CD4-positive, alpha-beta T cell treated with Interleukin-6 at 100 ng/mL for 8 hours (primary cell): ENCODE data around the gene RNF169.
"Not testable (repeated sequence)": the region's sequence is repeated elsewhere in the genome, so short reads cannot be mapped to it uniquely, and the experiment has no call there.

Experiments used
- DNase-seq: peaks from one replicate; pipeline ENCODE4 v3.0.0-alpha.2; 2020; ENCODE audit warnings: mixed read lengths, low spot score

Gene RNF169

GRCh38 chr11:74726547-74727182 lies 22.0 kb upstream of the RNF169 start:
- peak; percentile 44 for DNase-seq

GRCh38 chr11:74729397-74729796 lies 19.3 kb upstream of the RNF169 start:
- DNase-seq, result no peak

- no peak for DNase-seq
Measured at GRCh38 chr11:74730571-74731260, 17.9 kb upstream of the RNF169 start.

DNA sequence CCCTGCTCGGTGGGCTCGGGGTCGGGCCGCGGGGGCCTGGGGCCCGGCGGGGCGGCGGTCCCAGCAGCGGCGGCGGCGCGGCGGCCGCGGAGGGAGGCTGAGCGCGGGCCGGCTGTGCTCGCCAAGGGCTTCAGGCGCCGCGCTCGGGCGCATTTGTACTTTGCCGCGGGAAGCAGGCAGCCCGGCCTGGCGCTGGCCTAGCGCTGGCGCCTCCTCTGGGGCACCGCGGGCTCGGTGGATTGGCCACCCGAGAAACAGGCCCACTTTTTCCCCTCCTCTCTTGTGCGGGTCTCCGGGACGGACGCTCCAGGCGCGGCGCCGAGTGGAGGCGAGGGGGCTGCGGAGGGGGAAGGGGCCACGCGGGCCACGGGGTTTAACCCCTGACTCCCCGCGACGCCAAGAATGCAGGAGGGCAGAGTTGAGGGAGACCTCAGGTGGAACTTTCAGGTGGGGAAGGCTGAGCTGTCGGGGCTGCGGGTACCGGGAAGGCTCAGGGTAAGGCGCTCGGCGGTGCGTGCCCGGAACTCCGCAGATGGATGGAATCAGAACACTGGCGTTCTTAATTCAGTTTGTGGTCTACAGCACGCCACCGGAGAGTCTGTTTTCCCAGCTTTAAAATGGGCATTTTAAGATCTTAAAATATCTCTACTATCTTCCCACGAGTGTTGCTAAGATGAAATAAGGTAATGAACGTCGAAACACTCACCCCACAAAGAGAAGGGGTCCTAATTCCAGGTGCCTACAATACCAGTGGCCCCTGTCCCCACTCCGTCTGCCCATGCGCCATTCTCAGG lies 17.2 kb upstream of the RNF169 start, which contains the start of gene CHRDL2:
Gene CHRDL2 (minus strand): TSS at position 126 of the 794 bp plus-strand sequence. CDS start 538 bp downstream, outside the sequence.
- no peak for DNase-seq

DNA sequence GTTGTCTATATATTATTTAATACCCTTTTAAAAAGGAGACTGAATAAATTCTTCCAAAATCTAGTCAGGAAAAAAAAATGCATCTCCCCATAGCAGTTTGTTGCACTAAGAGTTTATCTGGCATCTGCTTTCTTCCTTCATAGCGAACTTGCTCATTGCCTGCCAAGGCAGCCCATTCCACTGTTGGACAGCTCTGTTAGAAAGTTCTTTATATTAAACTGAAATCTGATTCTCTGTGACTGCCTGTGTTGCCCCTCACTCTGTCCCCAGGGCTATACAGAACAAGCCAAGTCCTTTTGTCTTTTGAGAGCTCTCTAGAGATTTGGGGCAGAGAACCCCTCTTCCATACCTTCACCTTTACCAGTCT lies 14.1 kb upstream of the RNF169 start:
- DNase-seq, result no peak

- DNase-seq, result no peak
Measured at GRCh38 chr11:74735365-74735928, 13.2 kb upstream of the RNF169 start.

DNA sequence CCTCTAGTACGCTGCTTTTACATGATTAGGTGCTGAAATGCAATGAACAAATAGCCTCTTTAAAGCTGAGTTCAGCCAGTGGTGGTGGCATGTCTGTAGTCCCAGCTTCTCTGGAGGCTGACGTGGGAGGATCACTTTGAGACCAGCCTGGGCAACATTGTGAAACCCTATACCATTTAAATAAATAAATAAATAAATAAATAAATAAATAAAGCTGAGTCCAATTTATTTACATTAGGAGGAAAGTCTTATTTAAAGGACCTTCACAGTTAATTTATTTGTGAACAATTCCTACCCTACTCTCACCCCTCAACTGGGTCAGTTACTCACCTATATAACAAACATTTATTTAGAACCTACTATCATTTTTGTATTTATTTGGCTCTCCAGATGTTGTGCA lies 12.6 kb upstream of the RNF169 start:
- no peak for DNase-seq

DNA sequence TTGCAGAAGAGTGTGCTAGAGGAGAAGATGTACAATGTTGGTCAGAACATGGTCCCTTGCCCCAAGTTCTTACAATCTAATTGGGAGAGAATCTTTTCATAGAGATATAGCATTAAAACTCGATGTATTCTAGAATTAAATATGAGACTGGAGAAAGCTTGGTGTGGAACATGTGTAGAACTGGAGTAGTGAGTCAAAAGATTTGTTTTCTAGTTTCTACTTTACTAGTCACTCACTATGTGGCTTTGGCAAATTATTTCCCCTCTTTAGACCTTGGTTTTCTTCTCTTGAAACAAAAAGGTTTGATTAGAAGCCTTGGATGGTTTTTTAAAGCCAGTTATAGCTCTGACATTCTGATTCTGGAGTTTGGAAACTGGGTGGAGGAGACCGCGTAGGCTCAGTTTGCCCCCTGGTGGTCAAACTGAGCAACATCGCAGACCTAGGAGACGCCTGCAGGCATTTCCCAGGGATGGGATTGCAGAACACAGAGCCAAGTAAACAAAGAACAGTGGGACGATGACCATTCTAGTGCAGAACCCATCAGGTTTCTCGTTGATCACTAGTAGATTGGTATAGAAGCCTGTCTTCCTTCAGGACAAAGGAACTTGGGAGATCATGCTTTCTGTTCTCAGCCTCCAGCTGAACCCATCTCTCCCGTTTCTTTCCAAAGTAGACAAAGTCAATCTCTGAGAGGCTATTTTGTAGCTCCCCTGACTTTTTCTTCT lies 8.9 kb upstream of the RNF169 start:
- peak; percentile 50 for DNase-seq

DNA sequence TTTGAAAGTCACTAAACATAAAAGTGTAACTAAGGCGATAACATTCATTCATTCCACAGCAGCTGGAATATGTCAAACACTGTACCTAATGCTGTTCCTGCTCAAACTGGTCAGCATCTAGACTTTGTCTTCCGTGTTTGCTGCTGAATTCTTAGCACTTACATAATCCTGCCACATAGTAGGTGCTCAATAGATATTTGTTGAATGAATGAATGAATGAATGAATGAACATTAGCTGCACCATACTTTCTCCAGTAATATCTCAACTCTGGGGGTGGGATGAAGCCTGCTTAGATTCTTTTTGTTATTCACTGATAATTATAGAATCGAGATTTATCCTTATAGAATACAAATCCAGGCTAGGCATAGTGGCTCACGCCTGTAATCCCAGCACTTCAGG lies 6.6 kb upstream of the RNF169 start:
- no peak for DNase-seq

DNA sequence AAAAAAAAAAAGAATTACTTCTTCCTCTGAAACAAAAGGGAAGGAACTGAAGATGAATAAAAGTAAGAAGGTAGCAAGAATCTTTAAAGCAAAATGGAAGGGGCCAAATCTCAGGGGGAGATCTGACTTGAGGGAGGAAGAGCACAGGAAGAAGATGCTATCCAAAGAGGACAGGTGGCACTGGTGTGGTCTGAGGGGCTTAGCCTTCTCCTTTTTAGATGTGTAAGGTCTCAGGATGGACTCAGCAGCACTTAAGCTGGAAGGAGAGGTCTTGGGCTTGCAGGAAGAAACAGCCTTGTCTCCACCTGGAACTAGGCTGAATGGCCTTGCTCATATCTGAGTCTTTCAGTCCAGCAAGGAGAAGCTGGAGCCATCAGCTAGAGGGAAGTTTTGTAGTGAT lies 5.0 kb upstream of the RNF169 start:
- DNase-seq, result no peak

DNA sequence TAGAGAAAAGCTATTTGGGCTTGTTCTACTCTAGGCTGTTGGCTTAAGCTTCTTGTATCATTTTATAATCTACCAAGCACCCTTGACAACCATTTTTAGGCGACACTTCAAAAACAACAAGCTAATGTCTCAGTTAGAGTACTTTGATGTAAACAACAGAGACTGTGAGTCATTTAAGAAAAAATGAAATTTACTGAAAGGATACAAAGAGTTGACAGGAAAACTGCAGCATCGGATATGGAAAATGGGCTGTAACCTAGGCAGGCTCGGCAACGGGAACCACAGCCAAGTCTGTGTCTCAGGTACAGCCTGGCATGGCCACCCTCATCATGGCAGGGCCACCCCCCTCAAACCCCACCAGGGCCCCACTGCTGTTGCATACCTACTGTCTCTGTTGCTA lies 4.4 kb upstream of the RNF169 start:
- DNase-seq, result no peak

DNA sequence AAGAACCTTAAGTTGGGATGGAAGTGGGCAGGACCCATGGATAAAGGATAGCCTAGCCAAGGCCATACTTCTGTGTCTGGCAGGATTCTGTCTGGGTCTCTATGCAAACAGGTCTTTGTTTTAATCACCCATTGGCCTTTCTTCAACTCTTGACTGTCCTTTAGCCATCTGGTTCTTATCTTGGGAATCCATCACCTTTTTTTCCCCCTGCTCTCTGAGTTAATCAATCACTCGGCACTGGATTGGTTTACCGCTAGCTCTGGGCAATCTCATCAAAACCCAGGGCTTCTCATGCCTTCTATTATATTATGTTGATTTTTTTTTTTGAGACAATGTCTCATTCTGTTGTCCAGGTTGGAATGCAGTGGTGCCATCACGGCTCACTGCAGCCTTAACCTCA lies 1.8 kb upstream of the RNF169 start:
- DNase-seq, result no peak

- DNase-seq, result peak; percentile 26
Measured at GRCh38 chr11:74749127-74749964, 697 bp downstream of the RNF169 start.

DNA sequence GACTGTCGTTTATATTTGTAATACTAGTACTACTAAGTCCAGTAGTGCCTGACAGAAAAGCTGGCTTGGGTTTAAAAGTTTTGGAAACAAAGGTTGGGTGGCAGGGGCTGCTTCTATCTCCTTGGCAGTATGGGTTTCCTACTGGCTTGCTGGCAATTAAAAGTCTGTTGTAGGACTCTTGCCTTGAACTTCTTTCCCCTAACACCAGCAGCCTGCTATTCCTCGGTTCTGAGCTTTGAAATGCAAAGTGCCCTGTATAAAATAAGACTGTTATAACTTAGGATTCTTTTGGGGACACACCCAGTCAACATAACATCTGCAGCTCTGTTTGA lies 1.3 kb downstream of the RNF169 start:
- DNase-seq, result no peak

DNA sequence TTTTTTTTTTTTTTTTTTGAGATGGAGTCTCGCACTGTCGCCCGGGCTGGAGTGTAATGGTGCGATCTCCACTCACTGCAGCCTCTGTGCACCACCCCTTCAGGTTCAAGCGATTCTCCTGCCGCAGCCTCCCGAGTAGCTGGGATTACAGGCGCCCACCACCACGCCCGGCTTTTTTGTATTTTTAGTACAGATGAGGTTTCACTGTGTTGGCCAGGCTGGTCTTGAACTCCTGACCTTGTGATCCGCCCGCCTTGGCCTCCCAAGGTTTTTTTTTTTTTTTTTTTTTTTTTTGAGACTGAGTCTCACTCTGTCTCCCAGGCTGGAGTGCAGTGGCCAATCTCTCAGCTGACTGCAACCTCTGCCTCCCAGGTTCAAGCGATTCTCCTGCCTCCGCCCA lies 1.9 kb downstream of the RNF169 start:
- DNase-seq, result not testable (repeated sequence)

- DNase-seq, result no peak
Measured at GRCh38 chr11:74751303-74751702, 2.7 kb downstream of the RNF169 start.

- no peak for DNase-seq
Measured at GRCh38 chr11:74754507-74755252, 6.0 kb downstream of the RNF169 start.

- DNase-seq, result no peak
Measured at GRCh38 chr11:74755395-74755995, 6.8 kb downstream of the RNF169 start.

DNA sequence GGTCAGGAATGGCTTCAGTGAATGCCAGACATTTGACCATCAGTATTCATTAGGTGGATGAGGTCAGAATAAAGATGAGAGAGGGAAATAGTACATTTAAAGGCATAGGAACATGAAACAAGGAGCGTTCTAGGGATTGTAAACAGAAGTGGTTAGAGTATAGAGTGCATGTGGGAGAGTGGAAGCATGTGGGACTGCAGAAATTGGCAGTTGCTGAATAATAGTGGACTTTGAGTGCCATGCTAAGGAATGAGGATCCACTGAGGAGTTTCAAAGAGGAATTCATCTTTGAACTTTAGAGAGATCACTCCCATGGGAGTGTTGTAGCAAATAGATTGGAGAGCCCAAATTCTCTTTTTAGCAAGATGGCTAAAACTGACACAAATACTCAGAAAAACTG lies 7.9 kb downstream of the RNF169 start:
- no peak for DNase-seq

GRCh38 chr11:74766905-74767304 lies 18.3 kb downstream of the RNF169 start:
- DNase-seq, result no peak
